CD4-positive, alpha-beta memory T cell (primary cell): Measurements from ENCODE around the gene PHC2. TPM values are rescaled to one million over a fixed set of nuclear protein-coding genes. Genes with fewer than 3 reads are reported as not detected.

Source experiments
- CTCF ChIA-PET: fragments of 350-600 bp; sonication (Branson Sonifier 250); formaldehyde crosslinking; loops from one replicate; lab custom pipeline; 2021; ENCODE audit warnings: inconsistent platforms; ENCODE audit not compliant: partially characterized antibody; lab: Charles Lee
- POLR2A ChIA-PET: fragments of 350-600 bp; sonication (Branson Sonifier 250); formaldehyde crosslinking; loops from one replicate; lab custom pipeline; 2021; ENCODE audit not compliant: partially characterized antibody; lab: Charles Lee
- DNase-seq, 5 donors: peaks; one replicate each; pipeline versions ENCODE4 v3.0.0 to v3.0.0-alpha.2; 2020 to 2022; ENCODE audit warnings: mixed read lengths in 1 of 5
- H3K27ac ChIP-seq: one replicate; pipeline ENCODE4 v1.7.0; 2013; ENCODE audit warnings: low read depth, low read length
- H3K27me3 ChIP-seq: 2 replicates; pipeline ENCODE4 v1.7.0; 2013; ENCODE audit warnings: mild to moderate bottlenecking, low read length, moderate library complexity; ENCODE audit not compliant: insufficient read depth
- H3K36me3 ChIP-seq: 2 replicates; pipeline ENCODE4 v1.7.0; 2013; ENCODE audit warnings: mild to moderate bottlenecking, low read length, moderate library complexity; ENCODE audit not compliant: insufficient read depth
- H3K4me1 ChIP-seq: 2 replicates; pipeline ENCODE4 v1.7.0; 2013; ENCODE audit warnings: mild to moderate bottlenecking, low read length, moderate library complexity; ENCODE audit not compliant: insufficient read depth
- H3K4me3 ChIP-seq, 2 donors: one replicate each; pipeline ENCODE4 v1.7.0; 2013; ENCODE audit warnings: low read length in 2 of 2, mild to moderate bottlenecking in 1 of 2
- H3K9me3 ChIP-seq, 2 donors: one replicate each; pipeline ENCODE4 v1.7.0; 2013; ENCODE audit warnings: low read length in 2 of 2, control low read depth in 1 of 2; ENCODE audit not compliant: control insufficient read depth in 1 of 2
- H3K27ac Mint-ChIP-seq, 7 donors: one replicate each; pipeline ENCODE4 v1.8.0; 2020 to 2021; ENCODE audit warnings: mixed read lengths in 7 of 7, mild to moderate bottlenecking in 6 of 7, inconsistent platforms in 3 of 7, moderate library complexity in 3 of 7
- H3K27me3 Mint-ChIP-seq, 2 donors: one replicate each; pipeline ENCODE4 v1.8.0; 2020 to 2021; ENCODE audit warnings: mixed read lengths in 2 of 2
- H3K36me3 Mint-ChIP-seq, 2 donors: one replicate each; pipeline ENCODE4 v1.8.0; 2020 to 2021; ENCODE audit warnings: mixed read lengths in 2 of 2, inconsistent platforms in 1 of 2, mild to moderate bottlenecking in 1 of 2
- H3K4me1 Mint-ChIP-seq, 4 donors: one replicate each; pipeline ENCODE4 v1.8.0; 2020 to 2021; ENCODE audit warnings: mixed read lengths in 4 of 4, mild to moderate bottlenecking in 1 of 4
- H3K4me3 Mint-ChIP-seq, 8 donors: one replicate each; pipeline ENCODE4 v1.8.0; 2020 to 2021; ENCODE audit warnings: mixed read lengths in 8 of 8, mild to moderate bottlenecking in 7 of 8, moderate library complexity in 6 of 8, inconsistent platforms in 3 of 8
- H3K9me3 Mint-ChIP-seq, 8 donors: one replicate each; pipeline ENCODE4 v1.8.0; 2020 to 2021; ENCODE audit warnings: mixed read lengths in 8 of 8, mild to moderate bottlenecking in 5 of 8, inconsistent platforms in 3 of 8, moderate library complexity in 1 of 8
- intact Hi-C: fragments of 100-400 bp; cut with micrococcal nuclease; formaldehyde crosslinking; loops from one replicate; pipeline ENCODE4 v1.15.1; 2023
- polyA plus RNA-seq, 2 donors: library from polyadenylated mRNA; unstranded; fragments of 300-500 nt; fragmentation: Illumina TruSeq; gene quantifications; one replicate each; pipeline ENCODE4 v1.2.3, GENCODE V29; 2021
- total RNA-seq, 2 experiments: library from RNA; stranded (reverse); gene quantifications; one replicate each; pipeline ENCODE4 v1.2.3, GENCODE V29; 2021

PHC2 gene
- total and polyA plus RNA-seq, 4 experiments from 2014 or later: 11.3 to 35.6 (median 30.4) TPM

GRCh38 chr1:33455539-33456501 lies 24.9 kb upstream of the PHC2 start:
- no peaks in the 10 kb centered on the region for H3K36me3 ChIP-seq
- intact Hi-C loops: loop anchor here (5.0 kb wide), 1 partner anchor 159 kb away; no protein-coding TSS in a partner anchor
- Mint-ChIP-seq H3K27ac (peak overlapping the region in 4 of 7 donors; percentile 2 to 82 (median 54)), H3K9me3 (no peaks in the 10 kb centered on the region), H3K4me1 (peaks cover 0 to 3% (median under 1%) of the 10 kb centered on the region in 4 donors), H3K36me3 (no peaks in the 10 kb centered on the region), H3K27me3 (peaks cover 0 to 5% of the 10 kb centered on the region in 2 donors), H3K4me3 (peak overlapping the region in 1 of 8 donors; percentile 45)
- CTCF ChIA-PET: interaction anchor here (0.9 to 1.1 kb wide), 2 partner anchors 150 to 158 kb away, joined by 3 to 4 read pairs; no protein-coding TSS in a partner anchor
- no peak overlapping the region for H3K27ac ChIP-seq
- H3K4me1 ChIP-seq: no peaks in the 10 kb centered on the region
- POLR2A ChIA-PET: no interaction called here
- no peaks in the 10 kb centered on the region for H3K9me3 ChIP-seq
- H3K4me3 ChIP-seq: no peak overlapping the region
- DNase-seq: peak; percentile 33 to 46 (median 38)
- no peaks in the 10 kb centered on the region for H3K27me3 ChIP-seq

- intact Hi-C loops: loop anchor here (5.0 kb wide), 1 partner anchor 157 kb away; no protein-coding TSS in a partner anchor
- Mint-ChIP-seq H3K4me1 (peaks cover 0 to 3% (median under 1%) of the 10 kb centered on the region in 4 donors), H3K9me3 (no peaks in the 10 kb centered on the region), H3K27ac (no peak overlapping the region), H3K27me3 (peaks cover 0 to 5% of the 10 kb centered on the region in 2 donors), H3K4me3 (no peak overlapping the region), H3K36me3 (no peaks in the 10 kb centered on the region)
- no peaks in the 10 kb centered on the region for H3K4me1 ChIP-seq
- H3K36me3 ChIP-seq: no peaks in the 10 kb centered on the region
- H3K4me3 ChIP-seq: no peak overlapping the region
- no peak overlapping the region for H3K27ac ChIP-seq
- ChIA-PET POLR2A (no interaction called here), CTCF (no interaction called here)
- DNase-seq: no peak
- H3K27me3 ChIP-seq: no peaks in the 10 kb centered on the region
- no peaks in the 10 kb centered on the region for H3K9me3 ChIP-seq
These were observed 23.9 kb upstream of the PHC2 start for GRCh38 chr1:33454646-33455282.

- H3K9me3 ChIP-seq: no peaks in the 10 kb centered on the region
- H3K4me3 Mint-ChIP-seq: no peak overlapping the region
- no peaks in the 10 kb centered on the region for H3K36me3 Mint-ChIP-seq
- CTCF ChIA-PET: interaction anchor here (1.4 kb wide), 1 partner anchor 24 kb away, joined by 4 read pairs; no protein-coding TSS in a partner anchor
- H3K4me3 ChIP-seq: no peak overlapping the region
- no peaks in the 10 kb centered on the region for H3K9me3 Mint-ChIP-seq
- H3K27ac ChIP-seq: no peak overlapping the region
- no peak overlapping the region for H3K27ac Mint-ChIP-seq
- intact Hi-C loops: no loop called here
- no peaks in the 10 kb centered on the region for H3K4me1 Mint-ChIP-seq
- DNase-seq: no peak
- no peaks in the 10 kb centered on the region for H3K27me3 ChIP-seq
- peaks cover 8 to 16% of the 10 kb centered on the region in 2 donors for H3K27me3 Mint-ChIP-seq
- no peaks in the 10 kb centered on the region for H3K4me1 ChIP-seq
- POLR2A ChIA-PET: no interaction called here
- H3K36me3 ChIP-seq: no peaks in the 10 kb centered on the region
These were observed 15.7 kb upstream of the PHC2 start for GRCh38 chr1:33446590-33446989.

GRCh38 chr1:33445108-33445507 lies 14.2 kb upstream of the PHC2 start:
- POLR2A ChIA-PET: no interaction called here

GRCh38 chr1:33443705-33444180 lies 12.8 kb upstream of the PHC2 start:
- H3K4me3 Mint-ChIP-seq: no peak overlapping the region
- CTCF ChIA-PET: no interaction called here
- no peak overlapping the region for H3K27ac ChIP-seq
- no peaks in the 10 kb centered on the region for H3K4me1 Mint-ChIP-seq
- peaks cover 19 to 21% of the 10 kb centered on the region in 2 donors for H3K27me3 Mint-ChIP-seq
- H3K9me3 Mint-ChIP-seq: no peaks in the 10 kb centered on the region
- no peak overlapping the region for H3K27ac Mint-ChIP-seq
- no peak overlapping the region for H3K4me3 ChIP-seq
- H3K36me3 Mint-ChIP-seq: no peaks in the 10 kb centered on the region
- no peaks in the 10 kb centered on the region for H3K36me3 ChIP-seq
- intact Hi-C loops: no loop called here
- H3K27me3 ChIP-seq: peaks cover 4% of the 10 kb centered on the region
- POLR2A ChIA-PET: no interaction called here
- H3K4me1 ChIP-seq: no peaks in the 10 kb centered on the region
- no peaks in the 10 kb centered on the region for H3K9me3 ChIP-seq
- DNase-seq: no peak

More at GRCh38 chr1:33445108-33445507, 14.2 kb upstream of the PHC2 start:
- H3K9me3 Mint-ChIP-seq: no peaks in the 10 kb centered on the region
- no peak for DNase-seq
- peaks cover 13 to 21% of the 10 kb centered on the region in 2 donors for H3K27me3 Mint-ChIP-seq
- H3K4me3 Mint-ChIP-seq: no peak overlapping the region
- H3K4me1 Mint-ChIP-seq: no peaks in the 10 kb centered on the region
- no peak overlapping the region for H3K27ac ChIP-seq
- H3K36me3 Mint-ChIP-seq: no peaks in the 10 kb centered on the region
- intact Hi-C loops: no loop called here
- H3K27me3 ChIP-seq: no peaks in the 10 kb centered on the region
- H3K27ac Mint-ChIP-seq: no peak overlapping the region
- no peaks in the 10 kb centered on the region for H3K4me1 ChIP-seq
- H3K36me3 ChIP-seq: no peaks in the 10 kb centered on the region
- no peaks in the 10 kb centered on the region for H3K9me3 ChIP-seq
- CTCF ChIA-PET: no interaction called here
- no peak overlapping the region for H3K4me3 ChIP-seq

GRCh38 chr1:33443080-33443704 lies 12.3 kb upstream of the PHC2 start:
- no peaks in the 10 kb centered on the region for H3K9me3 ChIP-seq
- H3K36me3 Mint-ChIP-seq: no peaks in the 10 kb centered on the region
- CTCF ChIA-PET: no interaction called here
- H3K27ac ChIP-seq: no peak overlapping the region
- no peaks in the 10 kb centered on the region for H3K4me1 ChIP-seq
- no peak overlapping the region for H3K4me3 ChIP-seq
- POLR2A ChIA-PET: no interaction called here
- no peak for DNase-seq
- H3K4me1 Mint-ChIP-seq: no peaks in the 10 kb centered on the region
- no peaks in the 10 kb centered on the region for H3K9me3 Mint-ChIP-seq
- no peak overlapping the region for H3K27ac Mint-ChIP-seq
- H3K27me3 ChIP-seq: peaks cover 4% of the 10 kb centered on the region
- H3K27me3 Mint-ChIP-seq: peaks cover 19 to 21% of the 10 kb centered on the region in 2 donors
- no peaks in the 10 kb centered on the region for H3K36me3 ChIP-seq
- H3K4me3 Mint-ChIP-seq: no peak overlapping the region
- intact Hi-C loops: no loop called here
